Sigmoid colon (tissue), 7 donors: ENCODE data around the gene ANO1. TPM values are rescaled to one million over a fixed set of nuclear protein-coding genes. Genes with fewer than 3 reads are reported as not detected.

Experiments used
- DNase-seq: peaks from one replicate; pipeline ENCODE4 v3.0.0-alpha.2; 2019
- H3K27ac ChIP-seq, 4 donors: fragments of 200-600 bp; sonication (generic); one replicate each; pipeline ENCODE4 v1.5.1; 2016 to 2019; ENCODE audit warnings: mild to moderate bottlenecking in 1 of 4
- H3K27me3 ChIP-seq, 3 donors: fragments of 200-600 bp; sonication (generic); one replicate each; pipeline ENCODE4 v1.5.1; 2019; ENCODE audit warnings: mild to moderate bottlenecking in 1 of 3
- H3K36me3 ChIP-seq, 4 donors: fragments of 200-600 bp; sonication (generic); one replicate each; pipeline ENCODE4 v1.5.1; 2016 to 2019
- H3K4me1 ChIP-seq, 4 donors: fragments of 200-600 bp; sonication (generic); one replicate each; pipeline ENCODE4 v1.5.1; 2017 to 2019
- H3K4me3 ChIP-seq, 4 donors: fragments of 200-600 bp; sonication (generic); one replicate each; pipeline ENCODE4 v1.5.1; 2017 to 2019; ENCODE audit warnings: mild to moderate bottlenecking in 2 of 4, moderate library complexity in 1 of 4
- H3K9me3 ChIP-seq, 4 donors: fragments of 200-600 bp in 3 of 4; sonication (generic) in 3 of 4; one replicate each; pipeline versions ENCODE4 v1.5.1 to v1.6.1; 2013 to 2019
- EP300 ChIP-seq, 4 donors: sonication (generic); formaldehyde crosslinking; IDR thresholded peaks; one replicate each; pipeline ENCODE4 v1.6.1; 2017; ENCODE audit warnings: antibody characterized with exemption in 4 of 4
- POLR2A ChIP-seq, 2 donors: fragments of 450-650 bp; IDR thresholded peaks; one replicate each; pipeline ENCODE4 v1.6.1; 2016; ENCODE audit warnings: antibody characterized with exemption in 2 of 2, mild to moderate bottlenecking in 2 of 2, moderate library complexity in 2 of 2
- POLR2AphosphoS5 ChIP-seq, 4 donors: sonication (generic); formaldehyde crosslinking; IDR thresholded peaks; one replicate each; pipeline ENCODE4 v1.6.1; 2017; ENCODE audit warnings: antibody characterized with exemption in 4 of 4
- WGBS, 2 donors: extraction: QIAGEN DNeasy Blood & Tissue Kit; methylation state at CpG; one replicate each; pipeline ENCODE4 v1.1.7; 2013; 5-methylcytosine and 5-hydroxymethylcytosine counted together
- intact Hi-C: fragments of 100-400 bp; cut with DNase I; formaldehyde crosslinking; loops from one replicate; pipeline ENCODE4 v1.15.1; 2023
- polyA plus RNA-seq, 3 donors: library from polyadenylated mRNA; stranded (reverse); fragments of 200-250 nt; gene quantifications; one replicate each; pipeline ENCODE4 v1.2.3, GENCODE V29; 2013
- total RNA-seq, 4 donors: library from RNA; depleted of rRNA; stranded (reverse); fragments of >200 nt; gene quantifications; one replicate each; pipeline ENCODE4 v1.1.0, GENCODE V29; 2016
- TF ChIP-seq, protein P1 (sequence below), 4 experiments: fragments of 450-650 bp in 3 of 4; fragments of 200-600 bp in 1 of 4; IDR thresholded peaks; one replicate each; pipeline ENCODE4 v1.5.1; 2016 to 2019; ENCODE audit warnings: antibody characterized with exemption in 4 of 4, mild to moderate bottlenecking in 3 of 4, moderate library complexity in 2 of 4
- donor health status: healthy with polysubstance abuse.
- donor health status: Bipolar disorder and iron deficiency.
- donor health status: healthy.

Gene ANO1
- total and polyA plus RNA-seq, 7 donors = 0.60 to 33.9 (median 17.4) TPM

DNA sequence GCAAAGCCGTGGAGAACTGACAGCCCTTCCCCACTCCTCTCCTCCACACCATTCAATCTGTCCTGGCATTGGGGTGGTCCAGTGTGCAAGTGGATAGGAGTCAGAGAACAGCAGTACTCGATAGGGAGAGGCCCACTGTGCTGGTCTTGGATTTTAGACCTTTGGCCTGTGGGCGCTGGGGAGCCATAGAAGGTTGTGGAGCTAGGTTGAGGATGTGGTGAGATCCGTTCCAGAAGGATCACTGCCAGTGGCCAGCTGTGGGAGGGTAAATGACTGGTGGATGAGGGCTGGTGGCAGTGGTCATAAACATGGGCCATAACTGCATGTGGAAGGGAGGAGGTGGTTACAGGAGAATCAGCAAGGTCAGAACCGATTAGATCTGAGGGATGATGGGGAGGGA is 28.6 kb downstream of the ANO1 start:
- no peaks in the 10 kb centered on the region for H3K36me3 ChIP-seq
- H3K4me1 ChIP-seq = peaks cover 0 to 49% (median 42%) of the 10 kb centered on the region in 4 donors
- intact Hi-C loops = no loop called here
- TF ChIP-seq, protein P1, sequence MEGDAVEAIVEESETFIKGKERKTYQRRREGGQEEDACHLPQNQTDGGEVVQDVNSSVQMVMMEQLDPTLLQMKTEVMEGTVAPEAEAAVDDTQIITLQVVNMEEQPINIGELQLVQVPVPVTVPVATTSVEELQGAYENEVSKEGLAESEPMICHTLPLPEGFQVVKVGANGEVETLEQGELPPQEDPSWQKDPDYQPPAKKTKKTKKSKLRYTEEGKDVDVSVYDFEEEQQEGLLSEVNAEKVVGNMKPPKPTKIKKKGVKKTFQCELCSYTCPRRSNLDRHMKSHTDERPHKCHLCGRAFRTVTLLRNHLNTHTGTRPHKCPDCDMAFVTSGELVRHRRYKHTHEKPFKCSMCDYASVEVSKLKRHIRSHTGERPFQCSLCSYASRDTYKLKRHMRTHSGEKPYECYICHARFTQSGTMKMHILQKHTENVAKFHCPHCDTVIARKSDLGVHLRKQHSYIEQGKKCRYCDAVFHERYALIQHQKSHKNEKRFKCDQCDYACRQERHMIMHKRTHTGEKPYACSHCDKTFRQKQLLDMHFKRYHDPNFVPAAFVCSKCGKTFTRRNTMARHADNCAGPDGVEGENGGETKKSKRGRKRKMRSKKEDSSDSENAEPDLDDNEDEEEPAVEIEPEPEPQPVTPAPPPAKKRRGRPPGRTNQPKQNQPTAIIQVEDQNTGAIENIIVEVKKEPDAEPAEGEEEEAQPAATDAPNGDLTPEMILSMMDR (IDR thresholded peaks at IDR 0.05) = no peak
- TF ChIP-seq POLR2A (IDR thresholded peaks at IDR 0.05) (no peak), EP300 (IDR thresholded peaks at IDR 0.05) (no peak), POLR2AphosphoS5 (IDR thresholded peaks at IDR 0.05) (no peak)
- 65 to 80% methylated on average over 5 of the region's 5 CpGs for WGBS, 2 donors
- H3K4me3 ChIP-seq = no peak overlapping the region
- H3K27me3 ChIP-seq = no peaks in the 10 kb centered on the region
- DNase-seq = no peak
- H3K9me3 ChIP-seq = no peaks in the 10 kb centered on the region
- peak overlapping the region in 3 of 4 donors; percentile 80 to 88 (median 82) for H3K27ac ChIP-seq

GRCh38 chr11:70107191-70107590 is 29.1 kb downstream of the ANO1 start:
- Histone ChIP-seq H3K4me3 (no peak overlapping the region), H3K9me3 (no peaks in the 10 kb centered on the region), H3K27ac (peak overlapping the region in 3 of 4 donors; percentile 80 to 88 (median 82)), H3K27me3 (no peaks in the 10 kb centered on the region), H3K4me1 (peaks cover 0 to 53% (median 42%) of the 10 kb centered on the region in 4 donors), H3K36me3 (no peaks in the 10 kb centered on the region)
- intact Hi-C loops = no loop called here
- no peak for DNase-seq
- TF ChIP-seq POLR2AphosphoS5 (IDR thresholded peaks at IDR 0.05) = no peak
- TF ChIP-seq, protein P1 (IDR thresholded peaks at IDR 0.05) = no peak
- TF ChIP-seq EP300 (IDR thresholded peaks at IDR 0.05) = no peak
- TF ChIP-seq POLR2A (IDR thresholded peaks at IDR 0.05) = no peak
- WGBS, 2 donors = 63 to 66% methylated on average over 5 to 9 of the region's 9 CpGs

- DNase-seq = no peak
- H3K27ac ChIP-seq = peak overlapping the region; percentile 0 to 88 (median 81)
- 67 to 78% methylated on average over 11 of the region's 11 CpGs for WGBS, 2 donors
- no peak for TF ChIP-seq EP300 (IDR thresholded peaks at IDR 0.05)
- no peak for TF ChIP-seq POLR2A (IDR thresholded peaks at IDR 0.05)
- TF ChIP-seq POLR2AphosphoS5 (IDR thresholded peaks at IDR 0.05) = no peak
- TF ChIP-seq, protein P1 (IDR thresholded peaks at IDR 0.05) = no peak
- no peaks in the 10 kb centered on the region for H3K36me3 ChIP-seq
- no peaks in the 10 kb centered on the region for H3K27me3 ChIP-seq
- H3K4me3 ChIP-seq = no peak overlapping the region
- intact Hi-C loops = no loop called here
- H3K9me3 ChIP-seq = no peaks in the 10 kb centered on the region
- peaks cover 0 to 53% (median 42%) of the 10 kb centered on the region in 4 donors for H3K4me1 ChIP-seq
Observed at GRCh38 chr11:70107756-70108155, 29.6 kb downstream of the ANO1 start.

DNA sequence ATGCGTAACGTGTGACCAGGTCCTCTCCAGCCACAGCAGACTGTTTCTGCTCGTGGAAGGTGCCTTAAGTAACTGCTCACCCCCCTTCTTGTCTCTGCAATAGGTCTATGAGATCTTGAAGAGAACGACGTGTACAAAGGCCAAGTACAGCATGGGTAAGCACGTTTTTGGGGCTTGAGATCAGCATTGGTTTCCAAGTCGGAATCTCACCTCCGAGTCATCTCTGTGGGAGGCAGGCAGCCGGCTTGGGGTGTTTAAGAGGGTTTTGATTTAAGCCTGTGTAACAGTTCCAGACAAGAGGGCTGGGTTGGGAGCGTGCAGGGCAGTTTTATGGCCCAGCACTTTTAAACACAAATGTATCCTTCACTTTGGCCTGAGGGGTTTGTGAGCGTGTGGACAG is 30.1 kb downstream of the ANO1 start:
- Histone ChIP-seq H3K27me3 (no peaks in the 10 kb centered on the region), H3K4me1 (peaks cover 0 to 53% (median 42%) of the 10 kb centered on the region in 4 donors), H3K9me3 (no peaks in the 10 kb centered on the region), H3K27ac (peak overlapping the region; percentile 3 to 88 (median 81)), H3K4me3 (no peak overlapping the region), H3K36me3 (no peaks in the 10 kb centered on the region)
- intact Hi-C loops = no loop called here
- TF ChIP-seq, protein P1 (IDR thresholded peaks at IDR 0.05) = no peak
- TF ChIP-seq EP300 (IDR thresholded peaks at IDR 0.05) = peak; percentile 59 to 89 (median 73)
- TF ChIP-seq POLR2AphosphoS5 (IDR thresholded peaks at IDR 0.05) = peak; percentile 66 to 87 (median 76)
- peak in 1 of 2 donors; percentile 24 for TF ChIP-seq POLR2A (IDR thresholded peaks at IDR 0.05)
- WGBS, 2 donors = 55 to 67% methylated on average over 11 of the region's 11 CpGs
- peak; percentile 89 for DNase-seq

DNA sequence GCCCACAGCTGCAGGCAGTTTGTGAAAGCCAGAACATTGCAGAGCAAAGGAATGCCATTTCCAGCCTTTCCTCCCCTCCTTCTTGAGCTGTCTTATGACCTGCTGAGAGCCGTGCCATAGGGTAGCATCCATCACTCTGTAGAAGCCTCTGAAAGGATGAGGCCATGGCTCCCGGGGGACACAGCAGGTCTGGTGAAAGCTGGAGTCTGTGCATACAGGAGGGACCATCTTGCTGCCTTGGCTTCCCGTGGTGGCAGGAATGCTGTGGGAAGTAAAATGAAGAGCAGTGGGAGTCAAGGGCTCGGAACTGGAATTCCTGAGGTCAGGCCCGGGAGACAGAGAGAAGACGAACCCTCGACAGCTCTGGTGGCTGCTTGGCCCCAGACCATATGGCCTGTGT is 30.9 kb downstream of the ANO1 start:
- Histone ChIP-seq H3K27ac (peak overlapping the region; percentile 3 to 88 (median 81)), H3K4me3 (no peak overlapping the region)
- 74 to 79% methylated on average over 7 of the region's 7 CpGs for WGBS, 2 donors

More for the DNA sequence above, 30.9 kb downstream of the ANO1 start:
- no peaks in the 10 kb centered on the region for H3K9me3 ChIP-seq
- H3K36me3 ChIP-seq = no peaks in the 10 kb centered on the region
- no peak for DNase-seq
- intact Hi-C loops = no loop called here
- H3K4me1 ChIP-seq = peaks cover 0 to 53% (median 42%) of the 10 kb centered on the region in 4 donors
- no peak for TF ChIP-seq POLR2AphosphoS5 (IDR thresholded peaks at IDR 0.05)
- peaks cover 0 to 2% (median 0%) of the 10 kb centered on the region in 3 donors for H3K27me3 ChIP-seq
